ENCODE results near the gene RAI1.
A peak's percentile ranks its signal among the peaks of the same experiment; 100 is the strongest.
"Not testable (repeated sequence)": the region's sequence is repeated elsewhere in the genome, so short reads cannot be mapped to it uniquely, and the experiment has no call there.

Gene RAI1

GRCh38 chr17:17663160-17664063 is 17.8 kb upstream of the RAI1 start:
- DNase-seq: peak; percentile 87

GRCh38 chr17:17664064-17664452 is 17.2 kb upstream of the RAI1 start:
- no peak for DNase-seq

- no peak for DNase-seq
Measured at GRCh38 chr17:17665255-17665654, 16.0 kb upstream of the RAI1 start.

GRCh38 chr17:17666111-17666714 is 15.0 kb upstream of the RAI1 start:
- DNase-seq: no peak

- no peak for DNase-seq
Measured at GRCh38 chr17:17667231-17667630, 14.0 kb upstream of the RAI1 start.

- no peak for DNase-seq
Measured at GRCh38 chr17:17667947-17668346, 13.3 kb upstream of the RAI1 start.

GRCh38 chr17:17668358-17668757 is 12.9 kb upstream of the RAI1 start:
- DNase-seq: no peak

GRCh38 chr17:17668775-17669579 is 12.3 kb upstream of the RAI1 start:
- DNase-seq: no peak

GRCh38 chr17:17669580-17670235 is 11.6 kb upstream of the RAI1 start:
- DNase-seq: no peak

- no peak for DNase-seq
Measured at GRCh38 chr17:17670701-17671305, 10.5 kb upstream of the RAI1 start.

- DNase-seq: no peak
Measured at GRCh38 chr17:17671369-17672129, 9.7 kb upstream of the RAI1 start.

GRCh38 chr17:17672453-17673368 is 8.5 kb upstream of the RAI1 start:
- no peak for DNase-seq

GRCh38 chr17:17675416-17675815 is 5.8 kb upstream of the RAI1 start:
- no peak for DNase-seq

- no peak for DNase-seq
Measured at GRCh38 chr17:17675925-17676534, 5.2 kb upstream of the RAI1 start.

- no peak for DNase-seq
Measured at GRCh38 chr17:17676752-17677151, 4.5 kb upstream of the RAI1 start.

GRCh38 chr17:17677299-17678040 is 3.8 kb upstream of the RAI1 start:
- DNase-seq: no peak

- not testable (repeated sequence) for DNase-seq
Measured at GRCh38 chr17:17678063-17678699, 3.1 kb upstream of the RAI1 start.

- DNase-seq: no peak
Measured at GRCh38 chr17:17679243-17679642, 2.0 kb upstream of the RAI1 start.

GRCh38 chr17:17679748-17680147 is 1.5 kb upstream of the RAI1 start:
- no peak for DNase-seq
